ENCODE measurements around the gene IFT122.
A peak's percentile ranks its signal among the peaks of the same experiment; 100 is the strongest.
"Not testable (repeated sequence)": the region's sequence is repeated elsewhere in the genome, so short reads cannot be mapped to it uniquely, and the experiment has no call there.

Gene IFT122

GRCh38 chr3:129439817-129440617, at the start of gene IFT122, which contains the start of gene MBD4:
IFT122 (plus strand) TSS chr3:129440224; CDS start chr3:129440331, 107 bp downstream.
MBD4 (minus strand) TSS chr3:129439948; CDS start chr3:129439833, 115 bp downstream.
- peak; percentile 99 for DNase-seq

GRCh38 chr3:129391583-129391982, 48.4 kb upstream of the IFT122 start:
- DNase-seq, result not testable (repeated sequence)

GRCh38 chr3:129392106-129392887, 47.7 kb upstream of the IFT122 start:
- DNase-seq, result not testable (repeated sequence)

DNA sequence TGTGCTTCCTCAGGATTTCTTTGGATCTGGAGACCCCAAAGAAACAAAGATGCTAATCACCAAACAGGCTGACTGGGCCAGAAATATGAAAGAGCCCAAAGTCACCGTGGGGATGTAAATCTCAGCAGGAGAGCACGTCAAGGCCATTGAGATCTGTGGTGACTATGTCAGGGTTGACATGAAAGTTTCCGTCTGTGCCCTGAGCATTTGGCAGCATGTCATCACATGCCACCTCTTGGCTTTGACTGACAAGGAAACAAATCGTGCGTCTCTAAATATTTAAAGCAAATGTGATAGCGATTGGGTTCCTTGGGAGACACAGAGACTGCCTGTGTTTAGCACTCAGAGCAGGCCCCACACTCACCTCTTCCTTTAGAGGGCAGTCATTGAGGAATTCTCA, 46.8 kb upstream of the IFT122 start:
- DNase-seq, result no peak

GRCh38 chr3:129393760-129394564, 46.1 kb upstream of the IFT122 start:
- DNase-seq, result not testable (repeated sequence)

DNA sequence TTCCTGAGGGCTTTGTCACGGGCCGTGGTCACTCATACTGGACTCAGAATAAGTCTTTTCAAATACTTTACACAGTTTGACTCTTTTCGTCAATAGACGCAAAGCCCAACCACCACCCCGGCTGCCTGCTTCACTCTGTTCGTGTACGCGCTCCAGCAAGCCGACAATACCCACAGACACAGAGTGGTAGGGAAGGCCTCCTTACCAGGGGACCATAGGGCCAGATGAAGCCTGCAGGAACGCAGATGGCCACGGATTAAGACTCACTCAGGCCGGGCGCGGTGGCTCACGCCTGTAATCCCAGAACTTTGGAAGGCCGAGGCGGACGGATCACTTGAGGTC, 41.2 kb upstream of the IFT122 start:
- no peak for DNase-seq

- DNase-seq, result peak; percentile 83 to 89
Observed at GRCh38 chr3:129399145-129399894, 40.7 kb upstream of the IFT122 start.

DNA sequence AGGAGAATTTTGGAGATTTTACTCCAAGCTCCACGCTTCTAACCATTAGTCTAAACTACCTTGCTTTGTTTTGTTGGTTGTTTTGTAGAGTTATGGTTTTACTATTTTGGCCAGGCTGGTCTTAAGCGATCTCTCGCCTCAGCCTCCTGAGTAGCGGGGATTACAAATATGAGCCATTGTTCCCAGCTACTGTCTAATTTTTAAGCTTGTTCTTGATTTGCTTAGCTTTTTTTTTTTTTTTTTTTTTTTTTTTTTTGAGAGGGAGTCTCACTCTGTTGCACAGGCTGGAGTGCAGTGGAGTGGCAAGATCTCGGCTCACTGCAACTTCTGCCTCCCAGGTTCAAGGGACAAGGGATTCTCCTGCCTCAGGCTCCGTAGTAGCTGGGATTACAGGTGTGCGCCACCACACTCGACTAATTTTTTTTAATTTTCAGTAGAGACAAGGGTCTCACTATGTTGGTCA, 40.1 kb upstream of the IFT122 start:
- no peak for DNase-seq

DNA sequence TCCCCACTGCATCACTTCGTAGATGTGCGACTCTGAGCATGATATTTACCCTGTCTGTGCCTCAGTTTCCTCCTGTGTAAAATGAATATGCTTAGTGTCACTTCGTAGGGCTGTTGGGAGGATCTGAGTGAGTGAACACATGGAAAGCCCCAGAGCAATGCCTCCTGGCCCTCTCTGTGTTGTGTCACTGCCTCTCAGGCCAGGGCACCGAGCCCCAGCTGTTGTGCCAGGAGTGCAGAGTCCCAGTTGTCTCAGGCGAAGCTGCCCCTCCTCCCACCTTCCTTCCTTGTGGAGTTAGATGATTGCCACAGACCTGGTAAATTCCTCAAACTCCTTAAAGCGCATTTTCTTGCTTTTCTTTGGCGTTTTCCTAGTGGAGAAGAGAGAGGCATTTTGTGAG, 37.8 kb upstream of the IFT122 start:
- no peak for DNase-seq

GRCh38 chr3:129402616-129403015, 37.4 kb upstream of the IFT122 start:
- no peak for DNase-seq

DNA sequence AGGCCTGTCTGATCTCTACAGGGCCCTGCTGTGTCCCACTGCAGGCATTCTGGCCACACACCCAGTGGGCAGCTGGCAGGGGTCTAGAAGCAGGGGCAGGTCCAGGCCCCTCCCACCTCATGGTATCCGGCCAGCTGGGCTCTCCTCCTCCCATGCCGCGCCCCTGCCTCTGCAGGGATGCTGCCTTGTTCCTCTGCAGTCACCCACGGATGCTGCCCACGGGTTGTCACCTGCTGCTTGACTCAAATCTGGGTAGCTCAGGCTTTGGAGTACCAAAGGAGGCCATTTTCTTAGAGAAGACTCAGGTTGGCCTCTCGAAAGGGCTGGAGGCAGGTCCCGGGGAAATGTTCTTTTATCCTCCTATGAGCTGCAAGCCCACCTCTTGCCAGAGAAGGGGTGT, 36.6 kb upstream of the IFT122 start:
- DNase-seq, result no peak

DNA sequence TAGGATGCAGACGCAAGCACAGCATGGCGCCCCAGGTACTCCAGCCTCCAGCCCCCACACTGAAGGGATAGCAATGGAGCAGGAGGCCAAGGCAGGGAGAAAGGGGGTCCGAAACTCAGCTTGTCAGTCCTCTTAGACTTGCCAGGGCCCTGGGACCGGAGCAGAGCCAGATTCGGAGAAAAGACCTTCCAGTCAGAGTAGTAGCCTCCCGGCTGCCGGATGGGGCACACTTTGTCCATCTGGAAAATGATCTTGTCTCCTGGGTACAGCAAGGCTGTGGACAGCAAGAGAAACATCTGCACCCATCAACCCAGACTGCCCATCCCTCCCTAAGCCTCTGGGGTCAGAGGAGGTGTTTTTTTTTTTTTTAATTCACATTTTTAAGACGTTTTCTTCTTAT, 35.9 kb upstream of the IFT122 start:
- no peak for DNase-seq

- DNase-seq, result no peak
Observed at GRCh38 chr3:129404610-129405009, 35.4 kb upstream of the IFT122 start.

GRCh38 chr3:129409541-129409940, 30.5 kb upstream of the IFT122 start:
- DNase-seq, result no peak

DNA sequence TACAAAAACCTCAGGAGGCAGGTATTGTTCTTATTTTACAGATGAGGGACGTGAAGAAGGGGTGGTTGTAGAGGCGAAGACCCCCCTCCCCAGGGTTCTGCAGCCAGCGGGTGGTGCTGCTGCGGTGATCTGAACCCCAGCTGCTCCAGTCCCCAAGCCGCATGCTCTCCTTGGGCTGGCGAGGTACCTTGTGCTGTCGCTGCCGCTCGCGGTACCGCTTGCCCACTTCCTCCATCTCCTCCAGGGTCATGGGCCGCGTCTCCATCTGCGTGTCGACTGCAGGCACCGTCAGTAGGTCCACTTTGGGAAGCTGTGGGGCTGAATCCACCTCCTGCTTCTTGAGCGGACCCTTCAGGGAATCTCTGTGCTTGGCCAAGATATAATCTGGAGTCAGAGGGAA, 29.1 kb upstream of the IFT122 start:
- DNase-seq, result no peak

- DNase-seq, result no peak
Observed at GRCh38 chr3:129412542-129413198, 27.4 kb upstream of the IFT122 start.

DNA sequence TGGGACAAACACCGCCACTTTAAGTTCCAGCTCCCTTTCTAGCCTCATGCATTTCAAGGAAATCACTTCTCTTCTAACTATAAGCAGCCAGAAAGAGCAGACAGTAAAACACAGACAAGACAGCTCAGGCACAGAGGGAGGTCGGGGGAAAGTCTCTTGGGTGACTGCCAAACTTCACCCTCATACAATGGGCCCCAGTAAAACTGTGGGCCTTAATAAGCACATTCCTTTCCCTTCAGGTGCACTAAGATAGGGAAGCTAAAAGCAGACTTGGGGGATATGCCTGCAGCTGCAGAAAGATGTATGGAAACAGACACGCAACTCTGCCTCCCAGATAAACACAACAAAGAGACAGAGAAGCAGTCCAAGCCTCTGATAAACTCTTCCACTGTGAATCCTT, 26.8 kb upstream of the IFT122 start:
- not testable (repeated sequence) for DNase-seq

DNA sequence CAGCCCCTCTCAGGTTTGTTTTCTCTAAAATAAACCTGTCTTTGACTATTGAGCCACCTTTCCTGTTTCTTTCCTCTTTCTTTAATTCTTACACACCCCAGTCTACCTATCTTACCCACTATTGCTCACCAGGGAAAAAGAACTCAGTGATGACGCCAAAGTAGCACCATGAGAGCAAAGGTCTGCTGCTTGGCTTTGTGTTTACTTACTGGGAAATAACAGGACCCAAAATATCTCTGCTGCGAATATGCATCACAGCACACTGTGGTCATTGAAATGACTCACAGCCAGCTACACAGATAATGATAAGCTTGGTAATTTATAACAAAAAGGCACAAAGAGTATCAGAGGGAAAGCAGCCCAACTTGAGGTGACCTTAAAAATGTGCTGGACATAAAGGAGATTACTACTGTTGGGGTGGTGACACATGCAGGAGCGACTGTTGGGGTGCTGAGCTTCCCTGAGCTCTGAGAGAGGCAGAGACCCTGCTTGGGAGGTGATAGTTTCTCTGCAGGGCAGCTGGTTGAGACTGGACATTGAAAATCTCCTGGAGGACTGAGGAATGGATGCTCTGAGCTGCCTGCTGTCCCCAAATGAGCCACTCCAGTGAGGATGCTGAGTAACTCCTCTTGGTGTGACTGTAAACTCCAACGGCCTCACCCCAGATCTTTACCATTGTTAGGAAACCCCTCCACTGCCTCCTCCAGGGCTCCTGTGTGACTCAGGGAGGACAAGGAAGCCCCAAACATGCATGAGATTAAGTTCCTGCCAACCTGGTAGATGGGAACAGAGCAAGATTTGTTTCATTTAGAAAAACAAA, 26.1 kb upstream of the IFT122 start:
- no peak for DNase-seq

DNA sequence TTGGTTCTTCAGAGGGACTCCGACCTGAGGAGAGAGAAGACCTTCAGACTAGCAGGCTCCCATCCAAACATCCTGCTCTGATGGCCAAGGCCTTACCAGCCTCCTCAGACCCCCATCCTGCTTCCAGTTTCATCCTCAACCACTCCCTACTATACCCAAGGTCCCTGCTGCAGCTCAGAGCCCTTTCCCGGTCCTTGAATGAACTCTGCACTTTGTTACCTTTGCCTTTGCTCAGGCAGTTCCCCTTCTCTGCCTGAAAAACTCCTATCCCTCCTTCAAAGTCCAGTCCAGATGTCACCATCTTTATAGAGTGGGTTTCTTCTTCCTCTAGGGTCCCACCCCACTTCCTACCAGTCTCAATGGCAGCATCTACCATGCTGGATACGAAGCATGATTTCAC, 24.6 kb upstream of the IFT122 start:
- no peak for DNase-seq

DNA sequence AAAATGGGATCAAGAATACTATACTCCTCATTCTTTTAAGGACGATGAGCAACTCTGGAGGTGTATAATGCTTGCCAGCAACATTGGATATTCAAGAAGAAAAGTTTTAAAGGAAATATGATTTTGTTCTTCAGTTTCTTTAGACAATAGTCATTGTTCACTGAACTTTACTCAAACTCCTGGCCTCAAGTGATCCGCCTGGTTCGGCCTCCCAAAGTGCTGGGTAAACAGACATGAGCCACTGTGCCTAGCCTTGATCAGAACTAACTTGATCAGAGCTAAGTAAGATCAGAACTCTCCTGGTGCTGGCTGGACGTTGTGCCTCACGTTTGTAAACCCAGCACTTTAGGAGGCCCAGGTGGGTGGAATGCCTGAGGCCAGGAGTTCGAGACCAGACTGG, 24.2 kb upstream of the IFT122 start:
- DNase-seq, result no peak

DNA sequence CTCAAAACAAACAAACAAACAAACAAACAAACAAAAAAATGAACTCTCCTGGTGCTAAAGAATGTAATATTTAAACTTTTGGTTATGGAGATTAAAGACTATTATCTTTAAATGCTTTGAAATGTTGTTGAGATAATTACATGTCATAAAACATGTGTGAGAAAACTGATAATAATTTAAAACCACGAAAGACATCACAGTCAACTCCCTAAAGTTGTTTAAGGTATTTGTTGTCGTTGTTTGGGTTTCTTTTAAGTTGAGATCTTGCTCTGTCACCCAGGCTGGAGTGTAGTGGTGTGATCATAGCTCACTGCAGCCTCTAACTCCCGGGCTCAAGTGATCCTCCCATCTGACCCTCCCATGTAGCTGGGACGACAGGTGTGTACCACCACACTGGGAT, 23.6 kb upstream of the IFT122 start:
- no peak for DNase-seq

Data from CD4-positive, alpha-beta T cell treated with Interferon alpha-2 for 1 hour (primary cell).